Activated CD8-positive, alpha-beta memory T cell treated with anti-CD3 and anti-CD28 coated beads for 4 hours (primary cell): ENCODE data around the gene LGALS13.

Experiments used
- DNase-seq, 2 donors: peaks; one replicate each; pipeline ENCODE4 v3.0.0-alpha.2; 2020; ENCODE audit warnings: low read depth in 2 of 2

LGALS13 gene, protein sequence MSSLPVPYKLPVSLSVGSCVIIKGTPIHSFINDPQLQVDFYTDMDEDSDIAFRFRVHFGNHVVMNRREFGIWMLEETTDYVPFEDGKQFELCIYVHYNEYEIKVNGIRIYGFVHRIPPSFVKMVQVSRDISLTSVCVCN

DNA sequence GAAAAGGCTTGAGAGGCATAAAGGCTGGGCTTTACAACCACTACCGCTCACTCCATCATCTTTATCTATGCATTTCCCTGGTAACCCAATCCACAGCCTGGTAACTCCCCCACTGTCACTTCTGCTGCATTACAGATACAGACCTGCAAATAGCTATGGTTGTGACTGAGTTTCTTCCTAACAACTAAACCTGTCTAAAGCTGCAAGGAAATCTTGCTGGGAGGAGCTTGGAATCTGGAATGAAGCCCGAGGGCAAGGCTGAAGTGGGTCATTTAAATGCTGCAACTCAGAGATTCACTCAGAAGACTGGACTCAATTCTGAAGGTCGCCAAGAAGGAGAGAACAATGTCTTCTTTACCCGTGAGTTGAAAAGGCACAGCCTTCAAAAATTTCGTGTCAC is at the start of gene LGALS13:
LGALS13 (plus strand) TSS at position 301 of the 400 bp plus-strand sequence; CDS start at position 346, 45 bp downstream.
- no peak for DNase-seq

- no peak for DNase-seq
These were observed 49.2 kb upstream of the LGALS13 start for GRCh38 chr19:39553082-39553652.

- no peak for DNase-seq
These were observed 47.5 kb upstream of the LGALS13 start for GRCh38 chr19:39554701-39555311.

- DNase-seq, result no peak
These were observed 46.4 kb upstream of the LGALS13 start for GRCh38 chr19:39555883-39556282.

GRCh38 chr19:39557811-39558623 is 44.3 kb upstream of the LGALS13 start:
- no peak for DNase-seq

DNA sequence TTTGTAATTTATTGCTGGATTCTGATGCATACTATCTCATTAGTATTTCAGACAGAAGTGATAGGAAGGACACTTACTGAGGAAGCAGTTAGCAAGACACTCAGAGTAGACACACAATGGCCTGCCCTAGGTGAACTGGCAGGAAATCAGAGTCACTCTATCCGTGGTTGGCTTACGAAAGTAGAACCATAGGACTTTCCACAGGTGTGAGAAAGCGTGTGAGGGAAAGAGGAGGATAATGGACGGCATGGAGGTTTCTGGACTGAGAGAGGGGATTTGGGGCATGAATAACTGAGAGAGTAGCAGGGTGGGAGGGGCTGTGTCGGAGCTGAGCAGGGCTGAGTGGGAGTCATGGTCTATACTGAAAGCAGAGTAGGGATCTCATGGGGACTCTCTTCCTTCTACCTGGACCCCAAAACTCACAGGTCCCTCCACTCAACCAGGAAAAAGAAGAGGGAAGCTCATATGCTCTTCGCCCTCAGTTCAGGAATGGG is 43.7 kb upstream of the LGALS13 start:
- DNase-seq, result no peak

GRCh38 chr19:39563408-39563807 is 38.9 kb upstream of the LGALS13 start:
- DNase-seq, result no peak

DNA sequence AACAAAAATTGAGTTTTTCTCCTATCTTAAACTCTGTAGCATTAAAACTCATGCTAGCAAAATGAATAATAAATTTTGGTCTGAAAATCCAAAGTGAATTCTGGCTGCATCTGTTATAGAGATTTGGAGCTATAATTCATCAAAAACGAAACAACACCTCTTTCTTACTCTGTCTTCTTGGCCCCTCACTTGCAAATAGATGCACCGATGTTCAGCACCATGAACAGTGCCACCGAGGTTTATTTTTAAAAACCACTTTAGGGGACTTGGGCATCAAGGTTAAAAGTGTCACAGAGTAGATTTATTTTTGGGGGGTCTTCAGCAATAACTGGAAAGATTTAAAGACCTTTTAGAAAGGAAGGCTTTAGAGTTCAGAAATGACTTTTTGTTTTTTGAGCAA is 36.3 kb upstream of the LGALS13 start:
- no peak for DNase-seq

GRCh38 chr19:39568604-39569003 is 33.7 kb upstream of the LGALS13 start:
- DNase-seq, result no peak

DNA sequence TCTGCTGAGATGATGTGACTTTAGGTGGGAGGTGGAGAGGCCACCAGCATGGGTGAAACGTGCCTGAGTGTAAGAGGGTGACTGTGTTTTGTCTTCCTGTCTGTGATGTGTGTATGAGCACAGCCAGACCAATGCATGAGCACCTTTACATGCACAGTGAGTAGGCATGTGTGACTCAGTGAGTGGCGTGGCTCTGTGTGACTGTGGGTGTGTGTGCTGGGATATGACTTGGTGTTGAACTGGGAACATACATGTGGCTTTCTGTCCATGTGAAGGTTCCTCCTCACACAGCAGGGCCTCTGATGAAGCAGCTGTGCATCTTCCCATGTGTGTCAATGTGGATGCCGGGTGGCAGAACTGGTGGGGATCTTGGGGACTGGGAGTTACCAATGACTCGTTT is 19.9 kb upstream of the LGALS13 start:
- no peak for DNase-seq

DNA sequence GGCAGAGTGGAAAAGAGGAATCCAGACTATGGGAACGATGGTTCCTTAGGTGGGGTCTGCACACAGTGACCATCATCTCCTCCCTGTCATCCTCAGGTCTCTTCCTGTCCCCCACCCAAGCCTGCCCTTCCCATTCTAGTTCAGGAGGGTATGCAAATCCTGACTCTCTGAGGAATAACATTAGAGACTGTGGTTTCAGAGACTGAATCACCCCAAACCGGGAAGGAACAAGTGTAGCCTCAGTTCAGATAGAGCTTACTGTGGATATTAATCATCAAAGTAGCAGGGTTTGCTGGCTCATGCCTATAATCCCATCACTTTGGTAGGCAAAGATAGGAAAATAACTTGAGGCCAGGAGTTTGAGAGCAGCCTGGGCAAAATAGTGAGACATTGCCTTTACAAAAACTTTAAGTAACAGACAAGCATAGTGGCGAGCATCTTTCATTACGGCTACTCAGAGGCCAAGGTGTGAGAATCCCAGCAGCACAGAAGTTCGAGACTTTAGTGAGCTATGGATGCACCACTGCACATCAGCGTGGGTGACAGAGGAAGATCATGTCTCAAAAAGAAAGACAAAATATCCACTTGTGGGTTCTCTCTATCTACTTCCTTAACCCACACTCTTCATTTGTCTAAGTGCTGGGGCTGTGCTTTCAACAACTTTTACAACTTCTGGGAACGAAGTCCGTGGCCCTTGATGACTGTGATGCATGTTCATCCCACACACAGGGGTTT is 19.3 kb upstream of the LGALS13 start:
- DNase-seq, result no peak

DNA sequence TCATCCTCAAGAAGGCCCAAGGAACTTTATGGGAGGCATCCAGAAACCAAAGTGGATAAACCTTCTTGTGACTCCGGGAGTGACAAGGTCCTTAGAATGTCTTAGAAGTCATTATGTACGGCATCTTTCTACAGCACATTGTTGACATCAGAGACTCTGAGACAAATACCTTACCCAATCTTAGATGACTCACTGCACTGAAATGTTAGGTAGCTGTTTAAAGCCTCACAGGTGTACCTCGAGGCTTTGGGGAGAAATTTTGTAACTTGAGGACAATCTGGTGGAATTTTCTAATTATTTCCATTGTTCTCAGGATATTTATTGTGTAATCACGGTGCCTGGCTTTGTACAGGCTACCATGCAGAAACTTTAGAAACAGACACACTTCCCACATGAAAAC is 14.8 kb upstream of the LGALS13 start:
- no peak for DNase-seq

DNA sequence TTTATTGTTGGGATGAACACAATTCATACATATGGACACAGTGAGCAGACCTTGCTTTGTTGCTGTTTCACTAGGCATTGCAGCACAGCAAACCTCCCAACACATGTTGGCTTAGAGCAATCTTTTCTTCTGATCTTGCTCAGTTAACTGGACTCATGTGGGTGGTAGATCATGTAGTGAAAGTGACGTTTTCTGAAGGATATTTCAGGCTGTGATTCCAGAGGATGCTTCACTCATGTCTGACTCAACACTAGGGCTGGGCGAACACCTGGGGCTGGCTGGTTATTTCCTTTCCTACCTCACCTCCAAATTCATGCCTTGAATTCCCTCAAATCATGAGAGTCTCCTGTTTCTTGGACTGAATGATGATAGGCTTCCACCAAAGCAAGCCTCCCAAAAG is 14.3 kb upstream of the LGALS13 start:
- DNase-seq, result no peak

- no peak for DNase-seq
These were observed 12.1 kb upstream of the LGALS13 start for GRCh38 chr19:39590265-39590664.

DNA sequence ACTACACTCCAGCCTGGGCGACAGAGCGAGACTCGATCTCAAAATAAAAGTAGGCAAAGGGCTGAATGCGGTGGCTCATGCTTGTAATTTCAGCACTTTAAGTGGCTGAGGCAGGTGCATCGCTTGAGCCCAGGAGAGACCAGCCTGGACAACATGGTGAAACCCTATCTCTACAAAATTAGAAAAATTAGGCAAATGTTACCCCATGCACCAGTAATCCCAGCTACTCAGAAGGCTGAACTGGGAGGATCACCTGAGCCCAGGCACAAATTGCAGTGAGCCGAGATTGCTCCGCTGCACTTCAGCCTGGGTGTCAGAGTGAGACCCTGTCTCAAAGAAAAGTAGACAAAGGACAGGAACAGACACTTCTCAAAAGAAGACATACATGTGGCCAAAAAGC is 9.9 kb upstream of the LGALS13 start:
- DNase-seq, result no peak

- DNase-seq, result no peak
These were observed 6.4 kb upstream of the LGALS13 start for GRCh38 chr19:39595950-39596349.

DNA sequence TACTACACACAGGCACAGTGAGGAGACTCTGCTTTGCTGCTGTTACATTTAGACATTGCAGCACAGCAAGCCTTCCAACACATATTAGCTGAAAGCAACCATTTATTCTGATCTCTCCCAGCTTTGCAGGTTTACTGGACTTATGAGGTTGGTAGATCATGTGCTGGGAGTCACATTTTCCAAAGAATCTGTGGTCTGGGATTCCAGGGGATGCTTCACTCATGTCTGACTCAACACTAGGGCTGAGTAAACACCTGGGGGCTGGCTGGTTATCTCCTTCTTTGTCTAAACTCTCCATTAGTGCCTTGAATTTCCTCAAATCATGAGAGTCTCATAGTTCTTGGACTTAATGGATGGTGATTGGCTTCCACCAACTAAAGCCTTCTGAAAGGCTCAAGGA is 5.4 kb upstream of the LGALS13 start:
- DNase-seq, result no peak

DNA sequence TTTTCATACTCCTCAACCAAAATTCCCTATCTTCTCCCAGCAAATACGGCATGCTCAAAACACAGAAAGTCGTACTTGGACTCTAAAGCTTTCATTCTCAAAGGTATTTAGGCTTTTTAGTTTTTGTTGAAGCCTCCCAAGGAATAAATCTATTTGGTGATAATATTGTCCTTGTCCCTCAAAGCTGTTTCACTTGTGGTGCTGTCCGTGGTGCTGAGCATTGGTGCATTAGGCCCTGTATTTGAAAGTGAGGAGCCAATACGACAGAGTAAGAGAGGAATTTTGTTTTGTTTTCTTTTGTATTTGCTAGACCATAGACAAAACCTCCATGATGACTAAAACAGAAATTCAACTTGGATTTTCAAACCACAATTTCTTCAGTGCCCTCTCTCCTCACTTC is 3.2 kb upstream of the LGALS13 start:
- no peak for DNase-seq

DNA sequence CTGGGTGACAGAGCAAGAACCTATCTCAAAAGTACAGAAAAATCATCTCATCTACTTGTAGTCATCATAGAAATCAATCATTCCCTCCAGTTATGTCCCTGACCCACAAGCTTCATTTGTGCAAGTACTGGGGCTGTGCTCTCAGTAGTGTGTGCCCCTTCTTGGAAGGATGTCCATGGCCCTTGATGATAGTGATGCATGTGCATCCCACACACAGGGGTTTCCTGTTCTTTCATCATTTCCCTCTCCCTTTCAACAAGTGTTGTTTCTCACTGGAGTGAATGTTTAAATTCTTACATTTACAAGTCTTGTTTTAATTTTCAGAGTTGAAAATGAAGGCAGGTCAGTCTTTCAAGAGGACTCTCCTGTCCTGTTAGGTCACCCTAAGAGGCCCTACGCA is 1.5 kb downstream of the LGALS13 start:
- DNase-seq, result no peak

- DNase-seq, result no peak
These were observed 4.7 kb downstream of the LGALS13 start for GRCh38 chr19:39607021-39607420.

DNA sequence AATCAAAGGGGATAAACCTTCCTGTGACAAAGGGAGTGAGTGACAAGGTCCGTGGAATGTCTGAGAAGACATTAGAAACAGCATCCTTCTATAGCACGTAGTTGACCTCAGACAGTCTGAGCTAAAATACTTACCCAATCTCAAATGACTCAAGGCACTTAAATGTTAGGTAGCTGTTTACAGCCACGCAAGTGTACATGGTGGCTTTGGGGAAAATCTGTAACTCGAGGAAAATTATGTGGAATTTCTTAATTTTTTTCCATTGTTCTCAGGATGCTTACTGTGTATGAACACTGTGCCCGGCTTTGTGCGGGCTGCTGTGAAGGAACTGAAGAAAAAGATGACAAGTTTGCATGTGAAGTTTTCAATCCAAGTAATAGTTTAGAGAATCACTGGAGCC is 5.2 kb downstream of the LGALS13 start:
- no peak for DNase-seq

- no peak for DNase-seq
These were observed 11.3 kb downstream of the LGALS13 start for GRCh38 chr19:39613597-39613996.
